ENCODE measurements around the gene RPH3AL. TPM values are rescaled to one million over a fixed set of nuclear protein-coding genes. Genes with fewer than 3 reads are reported as not detected.
"Not testable (repeated sequence)": the region's sequence is repeated elsewhere in the genome, so short reads cannot be mapped to it uniquely, and the experiment has no call there.

Gene RPH3AL
- total RNA-seq, 4 donors from 2014 or later = 6.3 to 14.4 (median 10.8) TPM

DNA sequence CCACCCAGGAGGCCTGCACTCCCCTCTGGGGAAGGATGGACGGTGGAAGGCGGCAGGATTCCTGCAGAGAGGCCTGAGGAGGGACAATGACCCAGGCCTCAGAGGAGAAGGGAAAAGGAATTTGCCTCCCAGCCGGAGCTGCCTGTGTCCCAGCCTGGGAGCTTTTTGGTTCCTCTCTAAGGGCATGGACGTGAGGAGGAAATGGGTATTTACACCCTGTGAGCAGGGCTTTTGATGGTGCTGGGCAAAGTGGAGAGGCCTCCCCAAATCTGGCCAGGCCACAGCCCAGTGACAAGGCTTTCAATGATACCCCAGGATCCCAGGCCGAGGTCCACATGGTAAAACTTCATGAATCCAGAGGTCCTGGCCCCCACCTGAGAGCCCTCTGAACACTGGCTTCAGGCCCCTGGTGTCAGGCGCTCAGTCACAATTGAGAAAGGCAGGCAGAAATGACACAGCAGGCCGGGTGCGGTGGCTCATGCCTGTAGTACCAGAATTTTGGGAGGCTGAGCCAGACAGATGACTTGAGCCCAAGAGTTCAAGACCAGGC is 115.1 kb downstream of the RPH3AL start:
- in situ Hi-C loops (cut with MboI; ENCODE audit: low sequenced_read_pairs in 4 of 4) (no loop called here), intact Hi-C loops (cut with DNase I; ENCODE audit: low total_unique reads) (no loop called here)
- TF ChIP-seq, protein P1, sequence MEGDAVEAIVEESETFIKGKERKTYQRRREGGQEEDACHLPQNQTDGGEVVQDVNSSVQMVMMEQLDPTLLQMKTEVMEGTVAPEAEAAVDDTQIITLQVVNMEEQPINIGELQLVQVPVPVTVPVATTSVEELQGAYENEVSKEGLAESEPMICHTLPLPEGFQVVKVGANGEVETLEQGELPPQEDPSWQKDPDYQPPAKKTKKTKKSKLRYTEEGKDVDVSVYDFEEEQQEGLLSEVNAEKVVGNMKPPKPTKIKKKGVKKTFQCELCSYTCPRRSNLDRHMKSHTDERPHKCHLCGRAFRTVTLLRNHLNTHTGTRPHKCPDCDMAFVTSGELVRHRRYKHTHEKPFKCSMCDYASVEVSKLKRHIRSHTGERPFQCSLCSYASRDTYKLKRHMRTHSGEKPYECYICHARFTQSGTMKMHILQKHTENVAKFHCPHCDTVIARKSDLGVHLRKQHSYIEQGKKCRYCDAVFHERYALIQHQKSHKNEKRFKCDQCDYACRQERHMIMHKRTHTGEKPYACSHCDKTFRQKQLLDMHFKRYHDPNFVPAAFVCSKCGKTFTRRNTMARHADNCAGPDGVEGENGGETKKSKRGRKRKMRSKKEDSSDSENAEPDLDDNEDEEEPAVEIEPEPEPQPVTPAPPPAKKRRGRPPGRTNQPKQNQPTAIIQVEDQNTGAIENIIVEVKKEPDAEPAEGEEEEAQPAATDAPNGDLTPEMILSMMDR (IDR thresholded peaks at IDR 0.05 in 4 of 5, conservative IDR thresholded peaks at IDR 0.05 in 1 of 5) = no peak
- no peak for TF ChIP-seq POLR2A (IDR thresholded peaks at IDR 0.05)
- ATAC-seq (no peak), DNase-seq (no peak)
- H3K36me3 ChIP-seq = no peaks in the 10 kb centered on the region
- H3K27ac ChIP-seq = no peak overlapping the region
- H3K27me3 ChIP-seq = no peaks in the 10 kb centered on the region
- no peaks in the 10 kb centered on the region for H3K4me1 ChIP-seq
- no peak overlapping the region for H3K4me3 ChIP-seq
- no peaks in the 10 kb centered on the region for H3K9me3 ChIP-seq

DNA sequence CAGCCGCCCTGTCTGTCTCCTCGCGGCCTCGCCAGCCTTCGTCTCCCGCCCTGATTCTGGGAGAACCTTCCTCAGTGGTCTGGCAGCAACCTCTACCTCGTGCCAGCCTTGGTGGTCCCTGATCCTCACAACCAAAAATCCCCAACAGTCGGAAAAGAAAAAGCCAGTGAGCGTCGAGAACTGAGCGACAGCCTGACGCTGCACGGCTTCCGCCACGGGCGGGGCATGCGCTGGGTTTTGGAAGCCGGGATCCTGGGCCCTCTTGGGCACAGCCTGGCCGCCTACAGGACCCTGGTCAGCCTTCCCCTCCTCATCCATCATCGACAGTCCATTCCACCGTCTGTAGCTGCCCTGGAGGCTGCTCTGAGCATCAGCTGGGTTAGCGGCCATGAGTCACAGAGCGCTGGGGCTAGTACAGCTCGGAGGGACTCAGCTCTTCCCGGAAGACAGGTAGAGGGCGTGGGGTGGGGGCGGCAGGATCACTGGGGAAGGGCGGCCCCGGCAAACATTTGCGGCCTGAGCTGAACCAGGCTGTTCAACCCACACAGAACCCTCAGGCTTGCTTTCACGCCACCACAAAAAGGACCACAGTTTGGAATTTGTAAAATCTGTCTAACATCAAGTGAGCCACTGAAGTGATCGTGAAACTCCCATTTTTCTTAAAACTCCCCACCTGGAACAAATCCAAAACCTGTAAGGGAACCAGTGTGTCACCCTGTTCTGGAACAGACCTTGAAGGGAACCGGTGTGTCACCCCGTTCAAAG is 115.8 kb downstream of the RPH3AL start:
- no peak for DNase-seq
- H3K4me3 ChIP-seq = no peak overlapping the region
- in situ Hi-C loops (cut with MboI; ENCODE audit: low sequenced_read_pairs in 4 of 4) = no loop called here

DNA sequence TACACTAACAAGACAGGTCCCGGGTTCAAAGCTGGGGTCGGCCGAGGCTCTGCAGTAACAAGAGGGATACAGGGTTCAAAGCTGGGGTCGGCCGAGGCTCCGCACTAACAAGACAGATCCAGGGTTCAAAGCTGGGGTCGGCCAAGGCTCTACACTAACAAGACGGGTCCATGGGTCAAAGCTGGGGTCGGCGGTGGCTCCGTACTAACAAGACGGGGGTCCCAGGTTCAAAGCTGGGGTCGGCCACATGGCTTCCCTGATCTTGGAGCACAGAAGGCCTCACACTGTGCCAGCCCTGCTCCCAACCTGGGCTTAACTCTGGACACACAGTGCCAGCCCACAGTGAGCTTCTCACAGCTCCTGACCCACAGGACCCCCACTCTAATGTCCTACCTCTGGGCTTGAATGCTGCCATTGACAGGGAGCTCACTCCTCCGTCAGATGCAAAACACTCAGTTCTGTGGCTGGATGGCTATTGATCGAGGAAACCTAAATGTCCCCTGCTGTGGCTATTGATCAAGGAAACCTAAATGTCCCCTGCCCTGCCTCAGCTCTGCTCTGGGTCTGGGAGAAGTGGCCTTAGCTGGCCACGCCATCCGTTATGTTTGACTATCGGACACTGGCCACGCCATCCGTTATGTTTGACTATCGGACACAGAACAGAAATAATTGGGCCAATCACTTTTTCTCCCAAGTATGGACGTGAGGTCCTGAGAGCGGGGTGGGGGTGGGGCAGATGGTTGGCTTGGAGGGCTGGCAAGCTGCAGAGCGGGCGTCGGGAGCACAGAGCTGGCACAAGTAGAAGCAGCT is 116.6 kb downstream of the RPH3AL start:
- Histone ChIP-seq H3K27ac (no peak overlapping the region), H3K36me3 (no peaks in the 10 kb centered on the region), H3K4me1 (no peaks in the 10 kb centered on the region), H3K9me3 (no peaks in the 10 kb centered on the region), H3K27me3 (no peaks in the 10 kb centered on the region), H3K4me3 (no peak overlapping the region)
- in situ Hi-C loops (cut with MboI; ENCODE audit: low sequenced_read_pairs in 4 of 4) = no loop called here
- intact Hi-C loops (cut with DNase I; ENCODE audit: low total_unique reads) = no loop called here
- TF ChIP-seq, protein P1 (IDR thresholded peaks at IDR 0.05 in 4 of 5, conservative IDR thresholded peaks at IDR 0.05 in 1 of 5) = no peak
- TF ChIP-seq POLR2A (IDR thresholded peaks at IDR 0.05) = no peak
- ATAC-seq (no peak), DNase-seq (no peak)

More for the DNA sequence above, 115.8 kb downstream of the RPH3AL start:
- H3K27ac ChIP-seq = no peak overlapping the region
- no peaks in the 10 kb centered on the region for H3K27me3 ChIP-seq
- intact Hi-C loops (cut with DNase I; ENCODE audit: low total_unique reads) = no loop called here
- H3K36me3 ChIP-seq = no peaks in the 10 kb centered on the region
- no peaks in the 10 kb centered on the region for H3K9me3 ChIP-seq
- H3K4me1 ChIP-seq = no peaks in the 10 kb centered on the region
- ATAC-seq = no peak
- TF ChIP-seq POLR2A (IDR thresholded peaks at IDR 0.05) = no peak
- TF ChIP-seq, protein P1 (IDR thresholded peaks at IDR 0.05 in 4 of 5, conservative IDR thresholded peaks at IDR 0.05 in 1 of 5) = no peak

DNA sequence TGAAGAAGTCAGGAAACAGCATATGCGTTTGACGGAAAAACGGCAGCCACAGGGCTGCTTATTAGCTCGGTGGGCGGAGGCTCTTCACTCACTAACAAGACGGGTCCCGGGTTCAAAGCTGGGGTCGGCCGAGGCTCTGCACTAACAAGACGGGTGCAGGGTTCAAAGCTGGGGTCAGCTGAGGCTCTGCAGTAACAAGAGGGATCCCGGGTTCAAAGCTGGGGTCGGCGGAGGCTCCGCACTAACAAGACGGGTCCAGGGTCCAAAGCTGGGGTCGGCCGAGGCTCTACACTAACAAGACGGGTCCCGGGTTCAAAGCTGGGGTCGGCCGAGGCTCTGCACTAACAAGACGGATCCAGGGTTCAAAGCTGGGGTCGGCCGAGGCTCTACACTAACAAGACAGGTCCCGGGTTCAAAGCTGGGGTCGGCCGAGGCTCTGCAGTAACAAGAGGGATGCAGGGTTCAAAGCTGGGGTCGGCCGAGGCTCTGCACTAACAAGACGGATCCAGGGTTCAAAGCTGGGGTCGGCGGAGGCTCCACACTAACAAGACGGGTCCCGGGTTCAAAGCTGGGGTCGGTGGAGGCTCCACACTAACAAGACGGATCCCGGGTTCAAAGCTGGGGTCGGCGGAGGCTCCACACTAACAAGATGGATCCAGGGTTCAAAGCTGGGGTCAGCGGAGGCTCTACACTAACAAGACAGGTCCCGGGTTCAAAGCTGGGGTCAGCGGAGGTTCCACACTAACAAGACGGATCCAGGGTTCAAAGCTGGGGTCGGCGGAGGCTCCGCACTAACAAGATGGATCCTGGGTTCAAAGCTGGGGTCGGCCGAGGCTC is 117.4 kb downstream of the RPH3AL start:
- Histone ChIP-seq H3K4me3 (peak overlapping the region in 1 of 4 donors; percentile 34), H3K27ac (peak overlapping the region in 3 of 4 donors; percentile 66 to 75 (median 74))
- H3K4me1 ChIP-seq; H3K36me3 ChIP-seq; intact Hi-C loops (cut with DNase I; ENCODE audit: low total_unique reads); in situ Hi-C loops (cut with MboI; ENCODE audit: low sequenced_read_pairs in 4 of 4); ATAC-seq; H3K9me3 ChIP-seq; DNase-seq; H3K27me3 ChIP-seq: not testable (repeated sequence)

DNA sequence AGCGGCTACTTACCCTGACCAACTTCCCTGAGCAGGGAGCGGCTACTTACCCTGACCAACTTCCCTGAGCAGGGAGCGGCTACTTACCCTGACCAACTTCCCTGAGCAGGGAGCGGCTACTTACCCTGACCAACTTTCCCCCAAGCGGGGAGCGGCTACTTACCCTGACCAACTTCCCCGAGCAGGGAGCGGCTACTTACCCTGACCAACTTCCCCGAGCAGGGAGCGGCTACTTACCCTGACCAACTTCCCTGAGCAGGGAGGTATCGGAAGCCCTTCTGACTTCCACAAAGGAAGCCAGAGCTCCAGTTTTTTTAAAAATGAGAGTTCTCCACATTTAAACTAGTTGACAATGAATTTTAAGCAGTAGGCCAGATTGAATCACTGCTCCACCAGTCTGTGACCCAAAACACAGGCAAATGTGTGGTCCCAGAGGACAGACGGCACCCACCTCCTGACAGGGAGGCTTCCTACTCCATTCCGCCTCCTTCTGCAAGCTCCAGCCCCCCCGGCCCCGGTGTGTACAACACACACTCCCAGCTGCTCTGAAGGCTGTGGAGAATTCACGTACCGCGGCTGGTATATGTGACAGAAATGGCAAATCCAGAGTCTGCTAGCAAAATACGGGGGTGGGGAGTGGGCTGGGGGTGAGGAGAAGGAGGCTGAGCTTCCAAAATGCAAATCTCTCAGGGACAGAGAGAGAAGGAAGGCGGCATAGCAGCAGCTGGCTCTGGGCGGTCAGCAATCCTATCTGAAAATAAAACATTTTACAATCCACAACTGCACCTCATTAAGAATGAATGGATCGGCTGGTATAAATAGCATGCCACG is 118.2 kb downstream of the RPH3AL start:
- H3K9me3 ChIP-seq; DNase-seq; H3K4me1 ChIP-seq; H3K36me3 ChIP-seq; in situ Hi-C loops (cut with MboI; ENCODE audit: low sequenced_read_pairs in 4 of 4); ATAC-seq; intact Hi-C loops (cut with DNase I; ENCODE audit: low total_unique reads); H3K27me3 ChIP-seq: not testable (repeated sequence)
- H3K27ac ChIP-seq = peak overlapping the region; percentile 42 to 75 (median 70)
- peak overlapping the region in 3 of 4 donors; percentile 17 to 34 (median 34) for H3K4me3 ChIP-seq

Data from gastrocnemius medialis (tissue), 4 donors.